Stimulated activated naive CD8-positive, alpha-beta T cell treated with anti-CD3 and anti-CD28 coated beads, Interleukin-15, Interleukin-2, amounts not matched to agents 100 ng/mL and 50 ng/mL, for 24 hours (primary cell): Measurements from ENCODE around the gene FEM1B.

Source experiments
- H3K27ac Mint-ChIP-seq: one replicate; pipeline ENCODE4 v1.8.0; 2021; ENCODE audit warnings: mild to moderate bottlenecking, mixed read lengths
- H3K27me3 Mint-ChIP-seq: one replicate; pipeline ENCODE4 v1.8.0; 2021; ENCODE audit warnings: mixed read lengths
- H3K36me3 Mint-ChIP-seq: one replicate; pipeline ENCODE4 v1.8.0; 2021; ENCODE audit warnings: low read depth, mixed read lengths
- H3K4me1 Mint-ChIP-seq: one replicate; pipeline ENCODE4 v1.8.0; 2021; ENCODE audit warnings: low read depth, mixed read lengths
- H3K4me3 Mint-ChIP-seq: one replicate; pipeline ENCODE4 v1.8.0; 2021; ENCODE audit warnings: mild to moderate bottlenecking, mixed read lengths
- H3K9me3 Mint-ChIP-seq: one replicate; pipeline ENCODE4 v1.8.0; 2021; ENCODE audit warnings: mixed read lengths

Gene FEM1B

DNA sequence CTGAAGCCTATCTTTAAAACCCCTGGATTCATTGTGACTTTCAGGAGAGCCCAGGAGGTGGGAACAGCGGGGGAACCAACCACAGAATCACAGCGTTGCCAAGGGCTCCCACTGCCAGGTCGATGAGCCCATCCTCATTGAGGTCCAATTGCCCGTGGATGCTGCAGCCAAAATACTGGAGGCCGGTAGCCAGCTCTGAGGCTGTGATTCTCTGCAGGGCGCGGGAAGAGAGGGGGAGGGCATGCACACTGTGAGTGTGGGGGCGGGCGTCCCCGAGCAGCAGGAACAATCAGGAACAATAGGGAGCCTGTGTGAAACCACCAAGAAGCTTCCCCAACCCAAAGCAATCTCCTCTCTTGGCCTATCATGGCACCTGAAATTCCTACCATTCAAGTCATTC, 53.4 kb downstream of the FEM1B start:
- no peak overlapping the region for H3K4me3 Mint-ChIP-seq
- H3K27me3 Mint-ChIP-seq: peaks cover 4% of the 10 kb centered on the region
- H3K36me3 Mint-ChIP-seq: no peaks in the 10 kb centered on the region
- H3K27ac Mint-ChIP-seq: no peak overlapping the region
- H3K9me3 Mint-ChIP-seq: no peaks in the 10 kb centered on the region
- H3K4me1 Mint-ChIP-seq: peaks cover 24% of the 10 kb centered on the region

DNA sequence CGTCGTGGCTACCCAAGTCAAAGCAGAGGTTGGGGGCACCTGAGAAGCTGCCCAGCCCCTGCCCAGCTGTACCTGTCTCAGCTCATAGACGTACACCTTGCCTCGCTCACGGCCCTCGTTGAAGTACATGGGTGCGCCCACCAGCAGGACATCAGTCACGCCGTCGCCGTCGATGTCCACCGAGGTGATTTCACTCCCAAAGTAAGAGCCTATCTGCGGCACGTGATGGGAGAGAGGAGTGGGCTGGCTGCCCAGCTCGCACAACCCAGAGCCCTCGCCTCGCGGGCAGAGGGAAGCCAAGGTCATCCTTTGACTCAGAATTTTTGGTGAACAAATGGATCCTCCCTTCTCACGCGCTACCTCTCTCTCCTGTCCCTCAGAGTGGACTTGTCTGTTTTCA, 54.7 kb downstream of the FEM1B start:
- H3K27me3 Mint-ChIP-seq: peaks cover 4% of the 10 kb centered on the region
- peaks cover 15% of the 10 kb centered on the region for H3K4me1 Mint-ChIP-seq
- no peaks in the 10 kb centered on the region for H3K36me3 Mint-ChIP-seq
- H3K27ac Mint-ChIP-seq: no peak overlapping the region
- no peak overlapping the region for H3K4me3 Mint-ChIP-seq
- no peaks in the 10 kb centered on the region for H3K9me3 Mint-ChIP-seq

DNA sequence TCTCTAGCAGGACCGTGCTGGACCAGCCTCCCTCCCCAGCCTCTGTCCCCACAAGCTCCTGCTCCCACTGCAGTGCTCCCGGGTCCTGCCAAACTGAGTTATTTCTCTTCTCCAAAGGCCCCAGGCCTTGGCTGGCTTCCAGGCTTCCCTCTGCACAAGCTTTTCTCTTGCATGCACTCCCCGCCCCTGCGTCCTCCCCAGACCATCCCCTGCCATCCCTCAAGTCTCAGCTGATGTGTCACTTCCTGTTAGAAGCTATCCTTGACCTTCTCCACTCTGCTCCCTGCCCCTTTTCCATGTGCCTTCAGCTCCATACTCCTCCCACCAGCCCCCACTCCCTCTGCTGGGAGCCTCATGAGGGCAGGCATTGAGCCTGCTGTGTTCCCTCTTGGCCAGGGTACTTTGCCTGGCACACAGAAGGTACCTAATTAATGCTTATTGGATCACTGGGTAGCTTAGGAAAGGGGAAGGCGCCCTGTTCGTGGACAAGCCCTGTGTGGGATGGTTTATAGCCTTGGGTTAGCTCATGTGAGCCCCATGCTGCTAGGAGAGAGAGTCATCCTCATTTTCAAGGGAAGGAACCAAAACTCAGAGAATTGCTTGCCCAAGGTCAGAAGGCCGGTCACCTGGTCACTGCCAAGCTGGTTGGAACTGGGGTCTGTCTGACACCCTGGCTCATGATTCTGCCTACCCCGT, 56.4 kb downstream of the FEM1B start:
- H3K9me3 Mint-ChIP-seq: no peaks in the 10 kb centered on the region
- no peaks in the 10 kb centered on the region for H3K27me3 Mint-ChIP-seq
- H3K4me3 Mint-ChIP-seq: no peak overlapping the region
- no peaks in the 10 kb centered on the region for H3K4me1 Mint-ChIP-seq
- H3K36me3 Mint-ChIP-seq: no peaks in the 10 kb centered on the region
- no peak overlapping the region for H3K27ac Mint-ChIP-seq

DNA sequence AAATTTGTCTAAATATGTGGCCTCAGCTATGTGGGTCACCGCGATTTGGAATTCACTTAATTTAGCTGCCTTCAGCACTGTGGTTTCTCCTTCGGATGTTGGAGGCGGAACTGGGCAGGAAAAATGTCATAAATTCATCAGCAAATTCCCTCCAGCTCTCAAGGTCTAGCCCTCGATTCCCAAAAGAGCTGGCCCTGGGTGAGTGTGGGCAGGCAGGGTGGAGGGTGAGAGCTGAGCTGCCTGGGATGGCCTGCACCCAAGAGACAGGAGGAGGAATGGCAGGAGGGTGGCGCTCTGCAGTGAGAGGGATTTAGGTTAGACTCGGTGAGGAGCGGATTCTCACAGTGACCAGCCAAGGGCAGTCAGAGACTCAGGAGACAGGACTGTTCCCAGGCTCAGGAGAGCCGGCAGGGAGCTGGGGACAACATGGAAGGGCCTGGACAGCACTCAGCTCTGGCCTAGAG, 57.1 kb downstream of the FEM1B start:
- H3K36me3 Mint-ChIP-seq: no peaks in the 10 kb centered on the region
- H3K4me1 Mint-ChIP-seq: no peaks in the 10 kb centered on the region
- H3K9me3 Mint-ChIP-seq: no peaks in the 10 kb centered on the region
- no peak overlapping the region for H3K27ac Mint-ChIP-seq
- no peaks in the 10 kb centered on the region for H3K27me3 Mint-ChIP-seq
- no peak overlapping the region for H3K4me3 Mint-ChIP-seq

DNA sequence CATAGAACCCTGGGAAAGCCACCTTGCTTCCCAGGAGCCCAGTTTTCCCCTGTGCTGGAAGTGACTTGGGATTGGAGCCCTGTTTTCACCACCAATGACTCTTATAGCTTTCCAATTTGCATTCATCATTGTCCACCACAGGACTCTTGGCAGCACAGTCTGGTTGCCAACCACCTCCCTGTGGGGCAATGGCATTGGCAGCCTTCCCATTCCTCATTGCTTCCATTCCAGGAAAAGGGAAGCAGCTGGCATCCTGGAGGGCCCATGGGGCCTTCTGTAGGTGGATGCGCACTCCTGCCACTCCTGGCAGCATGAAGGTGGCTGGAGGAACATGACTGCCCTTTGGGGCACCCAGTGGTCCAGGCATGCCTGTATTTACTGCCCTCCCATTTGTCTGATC, 57.7 kb downstream of the FEM1B start:
- H3K9me3 Mint-ChIP-seq: no peaks in the 10 kb centered on the region

DNA sequence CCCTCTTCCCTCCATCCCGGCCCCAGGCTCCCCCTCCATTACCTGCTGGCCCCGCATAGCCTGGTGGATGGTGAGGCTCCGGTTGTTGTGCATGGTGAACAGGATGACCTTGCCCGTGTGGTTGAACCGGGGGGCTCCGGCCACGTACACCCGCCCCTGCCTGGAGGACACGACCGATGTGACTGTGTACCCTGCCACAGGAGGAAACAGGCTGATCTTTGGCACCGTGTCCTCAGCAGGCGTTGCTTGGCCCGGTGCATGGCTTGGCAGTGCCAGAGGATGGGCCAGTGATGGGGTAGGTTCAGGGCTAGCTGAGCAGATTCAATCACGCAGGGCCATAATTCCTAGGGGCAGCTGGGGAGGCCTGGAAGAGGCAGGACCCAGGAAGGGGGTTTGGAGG, 58.1 kb downstream of the FEM1B start:
- no peak overlapping the region for H3K4me3 Mint-ChIP-seq
- H3K9me3 Mint-ChIP-seq: no peaks in the 10 kb centered on the region
- no peak overlapping the region for H3K27ac Mint-ChIP-seq
- H3K4me1 Mint-ChIP-seq: no peaks in the 10 kb centered on the region
- no peaks in the 10 kb centered on the region for H3K27me3 Mint-ChIP-seq
- no peaks in the 10 kb centered on the region for H3K36me3 Mint-ChIP-seq

More for the DNA sequence above, 57.7 kb downstream of the FEM1B start:
- H3K4me1 Mint-ChIP-seq: no peaks in the 10 kb centered on the region
- no peak overlapping the region for H3K27ac Mint-ChIP-seq
- no peaks in the 10 kb centered on the region for H3K27me3 Mint-ChIP-seq
- H3K4me3 Mint-ChIP-seq: no peak overlapping the region
- no peaks in the 10 kb centered on the region for H3K36me3 Mint-ChIP-seq

DNA sequence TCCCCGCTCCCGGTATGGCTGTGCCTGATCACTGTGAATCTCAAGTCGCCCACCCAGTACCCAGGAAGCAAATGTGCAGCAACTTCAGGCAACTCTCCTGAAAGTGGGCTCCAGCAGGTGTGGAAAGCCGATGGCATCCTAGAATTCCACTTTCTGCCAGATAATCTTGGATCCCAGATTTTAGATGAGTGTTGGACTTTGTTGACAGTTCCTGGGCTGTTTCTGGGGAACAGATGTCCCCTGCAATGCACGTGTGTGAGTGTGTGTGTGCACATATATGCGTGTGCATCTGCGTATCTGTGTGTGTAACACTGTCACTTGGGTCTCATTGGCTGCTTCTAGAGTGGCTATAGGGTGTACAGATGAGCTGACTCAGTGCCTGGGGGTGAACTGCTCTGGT, 59.0 kb downstream of the FEM1B start:
- H3K4me3 Mint-ChIP-seq: no peak overlapping the region
- no peak overlapping the region for H3K27ac Mint-ChIP-seq
- H3K9me3 Mint-ChIP-seq: no peaks in the 10 kb centered on the region
- H3K4me1 Mint-ChIP-seq: no peaks in the 10 kb centered on the region
- H3K27me3 Mint-ChIP-seq: no peaks in the 10 kb centered on the region
- no peaks in the 10 kb centered on the region for H3K36me3 Mint-ChIP-seq

DNA sequence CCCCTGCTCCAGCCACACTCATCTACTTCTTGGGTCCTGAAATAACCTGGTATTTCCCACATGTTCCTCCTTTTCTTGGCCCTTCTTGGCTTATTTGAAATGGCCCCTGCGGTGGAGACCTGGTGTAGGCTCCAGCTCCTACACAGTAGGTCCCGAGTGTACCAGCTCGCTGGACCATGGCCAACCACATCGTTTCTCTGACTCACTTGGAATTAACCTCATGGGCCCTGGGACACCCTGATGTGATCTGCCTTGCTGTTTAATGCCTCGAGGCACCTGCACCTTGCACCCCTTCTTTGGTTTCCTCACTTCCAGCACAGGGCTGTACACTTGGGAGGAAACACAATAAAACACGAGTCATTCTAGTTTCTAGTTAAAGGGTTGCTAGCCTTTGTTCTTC, 60.3 kb downstream of the FEM1B start:
- Mint-ChIP-seq H3K36me3 (no peaks in the 10 kb centered on the region), H3K9me3 (no peaks in the 10 kb centered on the region), H3K27me3 (no peaks in the 10 kb centered on the region), H3K27ac (no peak overlapping the region), H3K4me1 (no peaks in the 10 kb centered on the region), H3K4me3 (no peak overlapping the region)

DNA sequence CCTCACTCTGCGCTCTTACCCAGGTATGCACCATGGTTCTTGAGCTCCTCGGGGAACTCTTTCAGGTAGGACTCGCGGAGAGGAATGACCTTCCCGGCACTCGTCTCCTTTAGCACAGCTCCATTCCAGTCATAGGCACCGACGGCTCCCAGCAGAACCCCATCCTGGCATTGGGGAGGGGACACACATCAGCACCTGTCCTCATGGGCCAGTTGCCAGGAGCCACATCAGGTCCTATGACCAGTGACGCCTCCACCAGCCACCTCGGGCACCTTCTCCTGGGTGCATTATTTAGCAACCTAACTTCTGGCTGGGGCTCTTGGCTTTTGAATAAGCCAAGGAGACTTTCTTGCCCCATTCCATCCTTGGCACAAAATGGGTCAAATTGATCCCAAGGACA, 61.9 kb downstream of the FEM1B start:
- Mint-ChIP-seq H3K4me3 (no peak overlapping the region), H3K4me1 (no peaks in the 10 kb centered on the region), H3K27ac (no peak overlapping the region), H3K9me3 (no peaks in the 10 kb centered on the region), H3K27me3 (no peaks in the 10 kb centered on the region), H3K36me3 (no peaks in the 10 kb centered on the region)

DNA sequence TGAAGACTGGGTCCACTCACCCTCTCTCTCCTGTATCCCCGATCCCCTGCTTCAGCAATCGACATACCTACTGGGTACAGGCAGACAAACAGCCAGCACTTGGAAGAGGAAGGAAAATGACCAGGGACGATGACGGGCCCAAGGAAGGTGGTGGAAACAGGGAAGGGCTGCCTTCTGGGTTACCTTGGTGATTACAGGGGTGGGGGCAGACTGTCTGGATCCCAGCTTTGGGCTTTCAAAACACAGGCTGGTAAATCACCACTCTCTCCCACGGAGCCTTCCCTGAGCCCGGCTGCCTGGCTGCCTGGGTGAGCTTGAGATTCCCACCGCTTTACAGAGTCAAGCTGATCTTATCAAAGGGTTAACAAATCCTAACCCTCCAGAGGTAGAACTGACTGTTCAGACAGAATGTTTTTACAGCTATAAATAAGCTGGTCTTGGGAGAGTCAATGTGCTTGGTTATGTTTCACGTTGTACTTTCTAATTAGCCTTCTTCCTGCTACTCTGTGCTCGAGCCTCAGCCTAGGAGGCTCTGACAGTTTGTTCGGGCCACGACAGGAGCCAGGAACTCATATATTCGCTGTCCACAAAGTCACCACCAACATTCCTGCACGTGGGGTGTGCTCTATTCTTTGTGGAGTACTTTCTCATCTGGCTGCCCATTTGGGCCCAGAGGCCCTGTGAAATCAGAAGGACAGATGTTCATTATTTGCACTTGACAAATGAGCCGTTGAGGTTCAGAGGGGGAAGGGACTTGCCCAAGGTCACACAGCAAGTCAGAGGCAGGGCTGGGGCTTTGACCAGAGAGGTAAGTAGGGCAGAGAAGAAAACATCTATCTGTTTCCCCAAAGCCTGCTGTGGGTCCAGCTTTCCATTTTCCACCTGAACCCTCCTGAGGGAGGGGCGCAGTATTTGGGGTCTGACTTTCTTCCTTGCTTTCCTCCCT, 63.5 kb downstream of the FEM1B start:
- Mint-ChIP-seq H3K4me3 (no peak overlapping the region), H3K27ac (no peak overlapping the region), H3K4me1 (no peaks in the 10 kb centered on the region), H3K27me3 (no peaks in the 10 kb centered on the region), H3K36me3 (no peaks in the 10 kb centered on the region), H3K9me3 (no peaks in the 10 kb centered on the region)

DNA sequence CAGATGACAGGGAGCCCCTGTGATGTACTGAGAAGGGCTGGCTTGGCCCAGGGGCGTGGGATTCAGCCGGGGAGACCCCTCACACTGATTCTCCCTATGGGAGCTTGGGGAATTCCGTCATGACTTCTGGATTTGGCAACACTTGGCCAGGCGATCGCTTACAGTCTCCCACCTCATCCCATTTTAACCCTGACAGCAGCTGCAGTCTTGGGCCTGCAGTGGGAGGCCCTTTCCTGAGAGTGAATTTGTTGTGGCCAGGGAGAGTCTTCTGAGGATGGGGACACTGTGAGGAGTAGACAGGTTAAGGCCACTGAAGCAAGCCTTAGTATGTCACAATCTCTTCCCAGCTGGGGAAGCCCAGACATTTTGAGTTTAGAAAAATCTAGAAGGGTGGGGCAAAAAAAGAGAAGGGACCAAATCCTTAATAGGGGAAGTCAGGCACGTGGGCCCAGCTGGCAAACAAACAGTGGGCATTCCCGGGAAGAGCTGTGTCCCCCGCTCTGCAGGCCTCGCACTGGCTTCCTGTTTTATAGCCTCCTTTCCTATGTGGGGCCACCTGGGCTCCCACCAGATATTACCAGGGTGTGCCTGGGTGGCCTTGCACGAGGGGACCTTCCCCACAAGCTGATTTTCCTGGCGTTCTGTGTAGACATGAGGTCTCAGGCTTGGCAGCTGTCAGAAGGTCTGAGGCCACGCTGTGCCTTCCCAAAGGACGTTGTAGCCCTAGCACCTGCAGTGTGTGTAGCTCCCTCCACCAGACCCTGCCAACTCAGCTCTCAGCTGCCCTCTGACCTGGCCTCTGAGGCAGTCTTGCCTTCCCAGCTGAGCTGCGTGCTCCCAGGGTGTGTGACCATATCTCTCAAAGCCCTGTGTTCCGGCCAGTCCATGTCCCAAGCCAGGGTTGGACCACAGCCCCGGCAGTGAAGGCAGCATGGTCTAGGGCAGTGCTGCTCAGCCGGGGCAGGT, 64.5 kb downstream of the FEM1B start:
- H3K36me3 Mint-ChIP-seq: no peaks in the 10 kb centered on the region
- no peaks in the 10 kb centered on the region for H3K9me3 Mint-ChIP-seq
- H3K4me3 Mint-ChIP-seq: no peak overlapping the region
- no peaks in the 10 kb centered on the region for H3K4me1 Mint-ChIP-seq
- H3K27me3 Mint-ChIP-seq: no peaks in the 10 kb centered on the region
- H3K27ac Mint-ChIP-seq: no peak overlapping the region

DNA sequence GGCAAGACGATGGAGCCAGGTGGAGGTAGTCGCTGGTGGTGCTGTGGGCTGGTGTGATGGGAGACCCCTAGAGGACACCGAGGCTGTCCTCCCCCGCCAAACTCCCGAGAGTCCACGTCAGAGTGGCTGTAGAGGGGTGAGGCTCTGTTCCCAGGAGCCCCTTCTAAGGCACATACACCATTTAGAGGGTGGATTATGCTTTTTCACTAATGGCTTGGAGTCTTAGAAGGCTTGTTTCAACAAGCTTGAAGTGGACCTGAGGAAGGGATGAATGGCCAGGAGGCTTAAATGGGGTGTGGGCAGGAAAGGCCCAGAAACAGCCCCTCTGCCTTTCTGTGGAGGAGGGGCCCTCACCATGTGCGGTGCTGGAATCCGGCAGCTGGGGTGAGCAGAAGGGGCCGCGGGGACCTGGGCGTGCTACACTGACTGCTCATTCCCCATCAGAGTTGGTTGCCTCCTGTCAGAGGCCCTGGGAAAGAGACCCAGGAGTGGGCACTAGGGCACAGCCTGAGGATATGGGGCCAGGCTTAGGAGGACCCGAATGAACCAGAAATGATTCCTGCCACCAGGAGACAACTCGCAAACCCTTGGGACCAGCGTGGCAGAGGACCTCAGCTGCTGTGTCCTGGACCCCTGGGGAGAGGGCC, 66.2 kb downstream of the FEM1B start:
- H3K4me3 Mint-ChIP-seq: no peak overlapping the region
- no peaks in the 10 kb centered on the region for H3K27me3 Mint-ChIP-seq
- no peaks in the 10 kb centered on the region for H3K9me3 Mint-ChIP-seq
- no peaks in the 10 kb centered on the region for H3K4me1 Mint-ChIP-seq
- no peak overlapping the region for H3K27ac Mint-ChIP-seq
- no peaks in the 10 kb centered on the region for H3K36me3 Mint-ChIP-seq

DNA sequence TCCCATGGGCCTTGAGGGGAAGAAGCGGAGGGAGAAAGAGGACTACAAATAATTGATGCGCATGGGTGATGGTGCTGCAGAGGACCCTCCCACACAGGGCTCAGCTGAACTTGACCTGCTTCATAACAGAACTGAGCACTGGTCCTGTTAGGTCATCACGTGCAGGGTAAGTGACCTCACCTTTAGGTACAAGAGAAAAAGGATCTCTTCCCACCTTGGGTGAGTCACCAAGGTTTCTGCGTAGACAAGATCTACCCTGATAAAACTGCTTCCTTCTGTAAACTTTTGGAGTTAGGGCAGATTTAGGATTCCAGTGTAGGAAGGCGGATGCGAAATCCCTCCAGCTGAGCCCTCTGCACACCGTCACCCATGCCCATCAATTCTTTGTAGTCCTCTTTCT, 67.1 kb downstream of the FEM1B start:
- no peaks in the 10 kb centered on the region for H3K27me3 Mint-ChIP-seq
- no peak overlapping the region for H3K4me3 Mint-ChIP-seq
- no peaks in the 10 kb centered on the region for H3K9me3 Mint-ChIP-seq
- H3K4me1 Mint-ChIP-seq: no peaks in the 10 kb centered on the region
- no peaks in the 10 kb centered on the region for H3K36me3 Mint-ChIP-seq
- no peak overlapping the region for H3K27ac Mint-ChIP-seq
